Measurements from ENCODE around the gene MACROD2.

MACROD2 gene

GRCh38 chr20:15061955-15062354, 1066.6 kb downstream of the MACROD2 start:
- Histone ChIP-seq H2AFZ (ENCODE audit: low read depth, low read length) (no peak overlapping the region), H3K36me3 (ENCODE audit: insufficient read depth, low read length) (no peaks in the 10 kb centered on the region), H3K9me3 (ENCODE audit: low read length) (no peaks in the 10 kb centered on the region), H3K27me3 (ENCODE audit: insufficient read depth, low read length) (no peaks in the 10 kb centered on the region), H3K4me1 (ENCODE audit: insufficient read depth, low read length) (peaks cover 5% of the 10 kb centered on the region), H3K4me3 (ENCODE audit: low read length) (no peak overlapping the region)

- Histone ChIP-seq H3K27me3 (ENCODE audit: insufficient read depth, low read length) (no peaks in the 10 kb centered on the region), H2AFZ (ENCODE audit: low read depth, low read length) (no peak overlapping the region), H3K36me3 (ENCODE audit: insufficient read depth, low read length) (no peaks in the 10 kb centered on the region), H3K4me1 (ENCODE audit: insufficient read depth, low read length) (peaks cover 5% of the 10 kb centered on the region), H3K4me3 (ENCODE audit: low read length) (no peak overlapping the region), H3K9me3 (ENCODE audit: low read length) (no peaks in the 10 kb centered on the region)
Observed at GRCh38 chr20:15063081-15063480, 1067.8 kb downstream of the MACROD2 start.

DNA sequence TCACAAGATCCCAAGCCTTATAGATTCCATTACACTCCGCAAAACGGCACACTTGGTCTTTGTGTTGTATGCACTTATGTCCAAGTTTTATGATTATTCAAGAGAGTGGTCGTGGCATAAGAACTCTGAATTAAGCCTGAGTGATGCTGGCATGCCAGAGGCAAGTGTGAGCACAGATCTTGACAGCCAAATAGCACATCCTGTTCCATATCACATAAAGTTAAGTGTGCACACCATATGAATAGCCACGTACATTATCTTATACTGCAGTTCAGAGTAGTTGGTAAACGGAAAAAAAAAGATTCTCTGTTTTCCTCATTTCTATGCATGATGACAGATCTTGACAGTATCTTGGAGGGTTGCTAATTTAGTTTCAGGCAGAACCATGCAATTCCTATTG, 1069.4 kb downstream of the MACROD2 start:
- Histone ChIP-seq H3K9me3 (ENCODE audit: low read length) (no peaks in the 10 kb centered on the region), H3K4me1 (ENCODE audit: insufficient read depth, low read length) (peaks cover 5% of the 10 kb centered on the region), H3K4me3 (ENCODE audit: low read length) (no peak overlapping the region), H3K36me3 (ENCODE audit: insufficient read depth, low read length) (no peaks in the 10 kb centered on the region), H3K27me3 (ENCODE audit: insufficient read depth, low read length) (no peaks in the 10 kb centered on the region), H2AFZ (ENCODE audit: low read depth, low read length) (no peak overlapping the region)

GRCh38 chr20:15065794-15066193, 1070.5 kb downstream of the MACROD2 start:
- no peaks in the 10 kb centered on the region for H3K36me3 ChIP-seq (ENCODE audit: insufficient read depth, low read length)
- no peak overlapping the region for H2AFZ ChIP-seq (ENCODE audit: low read depth, low read length)
- H3K27me3 ChIP-seq (ENCODE audit: insufficient read depth, low read length): no peaks in the 10 kb centered on the region
- H3K4me1 ChIP-seq (ENCODE audit: insufficient read depth, low read length): no peaks in the 10 kb centered on the region
- no peak overlapping the region for H3K4me3 ChIP-seq (ENCODE audit: low read length)
- no peaks in the 10 kb centered on the region for H3K9me3 ChIP-seq (ENCODE audit: low read length)

DNA sequence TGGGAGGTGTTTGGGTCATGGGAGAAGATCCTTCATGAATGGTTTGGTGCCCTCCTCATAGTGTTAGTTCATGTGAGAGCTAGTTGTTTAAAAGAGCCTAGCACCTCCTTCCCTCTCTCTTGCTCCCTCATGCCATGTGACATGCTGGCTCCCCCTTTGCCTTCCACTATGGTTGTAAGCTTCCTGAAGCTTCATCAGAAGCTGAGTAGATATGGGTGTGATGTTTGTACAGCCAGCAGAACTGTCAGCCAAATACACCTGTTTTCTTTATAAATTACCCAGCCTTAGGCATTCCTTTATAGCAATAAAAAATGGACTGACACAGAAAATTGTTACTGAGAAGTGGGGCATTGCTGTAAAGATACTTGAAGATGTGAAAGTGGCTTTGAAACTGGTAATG, 1073.2 kb downstream of the MACROD2 start:
- no peak overlapping the region for H3K4me3 ChIP-seq (ENCODE audit: low read length)
- H2AFZ ChIP-seq (ENCODE audit: low read depth, low read length): no peak overlapping the region
- no peaks in the 10 kb centered on the region for H3K27me3 ChIP-seq (ENCODE audit: insufficient read depth, low read length)
- no peaks in the 10 kb centered on the region for H3K36me3 ChIP-seq (ENCODE audit: insufficient read depth, low read length)
- no peaks in the 10 kb centered on the region for H3K4me1 ChIP-seq (ENCODE audit: insufficient read depth, low read length)
- no peaks in the 10 kb centered on the region for H3K9me3 ChIP-seq (ENCODE audit: low read length)

GRCh38 chr20:15069355-15069754, 1074.0 kb downstream of the MACROD2 start:
- no peak overlapping the region for H2AFZ ChIP-seq (ENCODE audit: low read depth, low read length)
- no peaks in the 10 kb centered on the region for H3K27me3 ChIP-seq (ENCODE audit: insufficient read depth, low read length)

DNA sequence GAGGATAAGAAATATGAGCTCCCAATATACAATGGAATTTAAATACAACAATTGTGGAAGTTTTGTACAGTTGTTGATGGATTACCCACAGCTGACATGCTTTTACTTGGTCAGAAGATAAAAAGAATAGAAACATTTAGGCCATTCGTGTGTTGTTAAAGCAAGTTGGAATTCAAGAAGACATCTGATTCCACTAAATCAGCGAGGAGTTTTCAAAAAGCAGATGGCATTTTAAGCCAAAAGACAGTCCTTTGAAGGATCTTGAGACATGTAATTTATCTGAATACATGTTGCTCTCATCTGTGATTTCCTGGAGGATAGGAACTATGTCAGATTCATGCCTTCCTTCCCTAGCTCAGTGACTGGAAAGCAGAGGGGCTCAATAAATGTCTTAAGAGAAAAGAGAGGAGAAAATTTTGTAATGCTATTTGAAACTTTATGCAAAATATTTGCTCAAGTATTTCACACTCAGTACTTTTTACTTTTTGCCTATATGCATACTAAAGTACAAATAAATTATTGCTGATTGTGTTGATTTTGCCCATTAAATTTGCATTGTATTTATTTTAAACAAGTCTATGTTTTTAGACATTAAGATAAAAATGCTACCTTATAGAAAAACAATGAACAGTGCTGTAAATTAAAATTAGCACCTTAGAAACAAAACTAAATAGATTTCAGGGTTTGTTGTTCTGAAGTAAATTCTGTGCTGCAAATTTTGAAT, 1075.9 kb downstream of the MACROD2 start:
- H3K4me1 ChIP-seq (ENCODE audit: insufficient read depth, low read length): no peaks in the 10 kb centered on the region
- H3K27me3 ChIP-seq (ENCODE audit: insufficient read depth, low read length): no peaks in the 10 kb centered on the region
- H2AFZ ChIP-seq (ENCODE audit: low read depth, low read length): no peak overlapping the region
- H3K36me3 ChIP-seq (ENCODE audit: insufficient read depth, low read length): no peaks in the 10 kb centered on the region
- H3K4me3 ChIP-seq (ENCODE audit: low read length): no peak overlapping the region
- no peaks in the 10 kb centered on the region for H3K9me3 ChIP-seq (ENCODE audit: low read length)

More at GRCh38 chr20:15069355-15069754, 1074.0 kb downstream of the MACROD2 start:
- H3K4me3 ChIP-seq (ENCODE audit: low read length): no peak overlapping the region
- H3K36me3 ChIP-seq (ENCODE audit: insufficient read depth, low read length): no peaks in the 10 kb centered on the region
- no peaks in the 10 kb centered on the region for H3K9me3 ChIP-seq (ENCODE audit: low read length)
- no peaks in the 10 kb centered on the region for H3K4me1 ChIP-seq (ENCODE audit: insufficient read depth, low read length)

- H3K27me3 ChIP-seq (ENCODE audit: insufficient read depth, low read length): no peaks in the 10 kb centered on the region
- H3K4me1 ChIP-seq (ENCODE audit: insufficient read depth, low read length): no peaks in the 10 kb centered on the region
- H3K9me3 ChIP-seq (ENCODE audit: low read length): no peaks in the 10 kb centered on the region
- no peaks in the 10 kb centered on the region for H3K36me3 ChIP-seq (ENCODE audit: insufficient read depth, low read length)
- H3K4me3 ChIP-seq (ENCODE audit: low read length): no peak overlapping the region
- no peak overlapping the region for H2AFZ ChIP-seq (ENCODE audit: low read depth, low read length)
Observed at GRCh38 chr20:15072316-15072715, 1077.0 kb downstream of the MACROD2 start.

DNA sequence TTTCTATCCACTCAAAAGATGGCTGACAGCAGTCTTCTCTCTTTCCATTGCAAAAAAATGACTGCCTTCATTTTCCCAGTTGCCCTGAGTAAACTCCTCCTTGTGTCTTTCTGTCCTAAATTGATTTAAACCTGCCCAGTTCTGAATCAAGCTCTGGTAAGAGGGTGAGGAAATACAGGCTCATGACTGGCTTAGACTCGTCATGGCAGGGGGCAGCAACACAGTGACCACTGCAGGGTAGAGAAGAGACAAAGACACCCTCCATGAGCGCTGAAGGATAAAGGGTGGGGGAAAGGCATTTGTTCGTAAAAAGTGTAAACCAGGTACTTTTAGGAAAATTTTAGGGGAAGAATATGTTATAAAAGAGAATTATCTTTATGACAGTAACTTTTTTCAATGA, 1080.3 kb downstream of the MACROD2 start:
- no peaks in the 10 kb centered on the region for H3K27me3 ChIP-seq (ENCODE audit: insufficient read depth, low read length)
- H3K9me3 ChIP-seq (ENCODE audit: low read length): no peaks in the 10 kb centered on the region
- peak overlapping the region; percentile 15 for H2AFZ ChIP-seq (ENCODE audit: low read depth, low read length)
- H3K36me3 ChIP-seq (ENCODE audit: insufficient read depth, low read length): no peaks in the 10 kb centered on the region
- H3K4me1 ChIP-seq (ENCODE audit: insufficient read depth, low read length): no peaks in the 10 kb centered on the region
- no peak overlapping the region for H3K4me3 ChIP-seq (ENCODE audit: low read length)

GRCh38 chr20:15076785-15077184, 1081.5 kb downstream of the MACROD2 start:
- H3K4me3 ChIP-seq (ENCODE audit: low read length): no peak overlapping the region
- H3K4me1 ChIP-seq (ENCODE audit: insufficient read depth, low read length): no peaks in the 10 kb centered on the region
- no peaks in the 10 kb centered on the region for H3K9me3 ChIP-seq (ENCODE audit: low read length)
- no peaks in the 10 kb centered on the region for H3K27me3 ChIP-seq (ENCODE audit: insufficient read depth, low read length)
- no peaks in the 10 kb centered on the region for H3K36me3 ChIP-seq (ENCODE audit: insufficient read depth, low read length)
- no peak overlapping the region for H2AFZ ChIP-seq (ENCODE audit: low read depth, low read length)

DNA sequence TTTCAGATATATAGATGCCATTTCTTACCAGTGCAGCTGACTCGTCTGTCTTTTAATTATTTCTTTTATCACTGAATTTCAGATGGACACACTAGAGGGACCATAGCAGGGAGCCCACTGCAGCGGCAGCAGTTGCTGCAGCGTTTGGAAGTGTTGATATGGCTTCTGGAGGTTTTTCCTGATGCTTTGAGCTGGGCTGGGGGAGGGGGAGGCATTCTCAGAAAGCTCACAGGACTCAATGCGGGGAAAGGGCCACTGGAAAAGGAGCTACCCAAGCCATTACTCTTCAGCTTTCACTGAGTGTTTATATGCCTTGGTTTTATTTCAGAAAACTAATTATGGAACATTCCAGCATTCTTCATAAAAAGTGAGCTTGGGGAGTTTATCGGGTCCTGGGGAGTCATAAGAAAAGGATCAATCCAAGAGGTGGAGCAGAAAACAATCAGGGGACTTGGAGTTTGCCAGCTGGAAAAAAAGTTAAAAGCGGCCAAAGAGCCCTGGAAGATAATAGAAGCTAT, 1082.5 kb downstream of the MACROD2 start:
- Histone ChIP-seq H3K4me3 (ENCODE audit: low read length) (no peak overlapping the region), H3K9me3 (ENCODE audit: low read length) (no peaks in the 10 kb centered on the region), H3K27me3 (ENCODE audit: insufficient read depth, low read length) (no peaks in the 10 kb centered on the region), H3K36me3 (ENCODE audit: insufficient read depth, low read length) (no peaks in the 10 kb centered on the region), H2AFZ (ENCODE audit: low read depth, low read length) (no peak overlapping the region), H3K4me1 (ENCODE audit: insufficient read depth, low read length) (no peaks in the 10 kb centered on the region)

GRCh38 chr20:15079594-15080340, 1084.5 kb downstream of the MACROD2 start:
- Histone ChIP-seq H3K9me3 (ENCODE audit: low read length) (no peaks in the 10 kb centered on the region), H2AFZ (ENCODE audit: low read depth, low read length) (no peak overlapping the region), H3K4me1 (ENCODE audit: insufficient read depth, low read length) (no peaks in the 10 kb centered on the region), H3K36me3 (ENCODE audit: insufficient read depth, low read length) (no peaks in the 10 kb centered on the region), H3K27me3 (ENCODE audit: insufficient read depth, low read length) (no peaks in the 10 kb centered on the region), H3K4me3 (ENCODE audit: low read length) (no peak overlapping the region)

- no peak overlapping the region for H3K4me3 ChIP-seq (ENCODE audit: low read length)
- H3K9me3 ChIP-seq (ENCODE audit: low read length): no peaks in the 10 kb centered on the region
- no peaks in the 10 kb centered on the region for H3K27me3 ChIP-seq (ENCODE audit: insufficient read depth, low read length)
- H3K36me3 ChIP-seq (ENCODE audit: insufficient read depth, low read length): no peaks in the 10 kb centered on the region
- H3K4me1 ChIP-seq (ENCODE audit: insufficient read depth, low read length): no peaks in the 10 kb centered on the region
- no peak overlapping the region for H2AFZ ChIP-seq (ENCODE audit: low read depth, low read length)
Observed at GRCh38 chr20:15081261-15081660, 1085.9 kb downstream of the MACROD2 start.
